ENCODE results near the gene C10orf71. TPM values are rescaled to one million over a fixed set of nuclear protein-coding genes. Genes with fewer than 3 reads are reported as not detected.

C10orf71 gene
- total and polyA plus RNA-seq, 12 donors: 0.08 to 0.10 TPM; not detected in 10

DNA sequence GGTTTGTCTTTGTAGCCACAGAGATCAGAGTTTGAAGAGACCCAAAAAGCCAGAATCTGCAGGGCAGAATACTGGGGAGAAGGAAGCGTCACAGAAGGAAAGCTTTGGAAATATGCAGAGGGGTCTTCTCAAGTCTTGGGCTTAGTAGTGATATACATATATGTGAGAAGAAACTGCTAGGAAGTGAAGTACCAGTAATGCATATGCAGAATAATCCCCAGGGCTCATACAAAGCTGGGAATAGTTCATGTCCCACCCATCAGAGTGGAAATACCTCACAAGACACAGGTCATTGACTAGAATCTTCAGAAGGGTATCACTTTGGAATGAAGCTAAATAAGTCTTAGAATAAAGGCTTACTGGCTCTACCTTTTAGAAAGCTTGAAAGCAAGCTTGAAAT, 39.6 kb downstream of the C10orf71 start:
- H3K27ac ChIP-seq: no peak overlapping the region
- H3K4me1 ChIP-seq (replicated peaks in 1 of 2): no peaks in the 10 kb centered on the region
- TF ChIP-seq POLR2A (IDR thresholded peaks at IDR 0.05): no peak
- TF ChIP-seq, protein P1, sequence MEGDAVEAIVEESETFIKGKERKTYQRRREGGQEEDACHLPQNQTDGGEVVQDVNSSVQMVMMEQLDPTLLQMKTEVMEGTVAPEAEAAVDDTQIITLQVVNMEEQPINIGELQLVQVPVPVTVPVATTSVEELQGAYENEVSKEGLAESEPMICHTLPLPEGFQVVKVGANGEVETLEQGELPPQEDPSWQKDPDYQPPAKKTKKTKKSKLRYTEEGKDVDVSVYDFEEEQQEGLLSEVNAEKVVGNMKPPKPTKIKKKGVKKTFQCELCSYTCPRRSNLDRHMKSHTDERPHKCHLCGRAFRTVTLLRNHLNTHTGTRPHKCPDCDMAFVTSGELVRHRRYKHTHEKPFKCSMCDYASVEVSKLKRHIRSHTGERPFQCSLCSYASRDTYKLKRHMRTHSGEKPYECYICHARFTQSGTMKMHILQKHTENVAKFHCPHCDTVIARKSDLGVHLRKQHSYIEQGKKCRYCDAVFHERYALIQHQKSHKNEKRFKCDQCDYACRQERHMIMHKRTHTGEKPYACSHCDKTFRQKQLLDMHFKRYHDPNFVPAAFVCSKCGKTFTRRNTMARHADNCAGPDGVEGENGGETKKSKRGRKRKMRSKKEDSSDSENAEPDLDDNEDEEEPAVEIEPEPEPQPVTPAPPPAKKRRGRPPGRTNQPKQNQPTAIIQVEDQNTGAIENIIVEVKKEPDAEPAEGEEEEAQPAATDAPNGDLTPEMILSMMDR (IDR thresholded peaks at IDR 0.05): no peak
- WGBS, 4 donors: 77 to 82% (median 80%) methylated on average over 1 of the region's 1 CpG
- intact Hi-C loops (cut with DNase I): no loop called here
- no peaks in the 10 kb centered on the region for H3K36me3 ChIP-seq (replicated peaks in 1 of 2)
- H3K9me3 ChIP-seq (replicated peaks in 1 of 3): no peaks in the 10 kb centered on the region
- no peak overlapping the region for H3K4me3 ChIP-seq
- H3K27me3 ChIP-seq: no peaks in the 10 kb centered on the region
- DNase-seq: no peak

DNA sequence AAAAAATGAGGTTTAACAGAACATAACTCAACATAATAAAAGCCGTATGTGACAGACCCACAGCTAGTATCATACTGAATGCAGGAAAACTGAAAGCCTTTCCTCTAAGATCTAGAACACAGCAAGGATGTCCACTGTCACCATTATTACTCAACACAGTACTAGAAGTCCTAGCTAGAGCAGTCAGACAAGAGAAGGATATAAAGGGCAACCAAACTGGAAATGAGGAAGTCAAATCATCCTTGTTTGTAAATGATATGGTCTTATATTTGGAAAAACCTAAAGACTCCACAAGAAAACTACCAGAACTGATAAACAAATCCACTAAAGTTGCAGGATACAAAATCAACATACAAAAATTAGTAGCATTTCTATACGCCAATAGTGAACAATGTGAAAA, 45.9 kb downstream of the C10orf71 start:
- WGBS, 4 donors: 58 to 75% (median 62%) methylated on average over 2 of the region's 2 CpGs
- H3K4me3 ChIP-seq: no peak overlapping the region
- TF ChIP-seq POLR2A (IDR thresholded peaks at IDR 0.05): no peak
- TF ChIP-seq, protein P1 (IDR thresholded peaks at IDR 0.05): no peak
- no peaks in the 10 kb centered on the region for H3K4me1 ChIP-seq (replicated peaks in 1 of 2)
- no peak for DNase-seq
- no peaks in the 10 kb centered on the region for H3K27me3 ChIP-seq
- H3K9me3 ChIP-seq (replicated peaks in 1 of 3): no peaks in the 10 kb centered on the region
- intact Hi-C loops (cut with DNase I): no loop called here
- H3K27ac ChIP-seq: no peak overlapping the region
- no peaks in the 10 kb centered on the region for H3K36me3 ChIP-seq (replicated peaks in 1 of 2)

DNA sequence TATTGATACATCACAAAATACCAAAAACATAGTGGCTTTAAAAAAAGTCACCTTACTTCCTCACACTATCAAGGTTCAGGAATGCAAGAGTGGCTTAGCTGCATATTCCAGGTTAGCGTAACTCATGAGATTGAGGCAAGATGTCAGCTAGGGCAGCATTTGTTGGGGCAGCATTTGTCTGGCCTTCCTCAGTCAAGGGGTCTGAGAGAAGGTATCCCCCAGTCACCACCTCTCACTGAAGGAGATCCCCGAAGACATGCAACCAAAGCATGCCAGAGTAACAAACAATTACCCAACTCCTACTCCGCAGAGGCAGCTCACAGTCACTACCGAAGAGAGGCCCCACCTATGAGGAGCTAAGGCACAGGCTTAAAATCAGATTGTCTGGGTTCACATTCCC, 48.4 kb downstream of the C10orf71 start:
- WGBS, 4 donors: 84 to 94% (median 89%) methylated on average over 3 to 4 of the region's 4 CpGs

DNA sequence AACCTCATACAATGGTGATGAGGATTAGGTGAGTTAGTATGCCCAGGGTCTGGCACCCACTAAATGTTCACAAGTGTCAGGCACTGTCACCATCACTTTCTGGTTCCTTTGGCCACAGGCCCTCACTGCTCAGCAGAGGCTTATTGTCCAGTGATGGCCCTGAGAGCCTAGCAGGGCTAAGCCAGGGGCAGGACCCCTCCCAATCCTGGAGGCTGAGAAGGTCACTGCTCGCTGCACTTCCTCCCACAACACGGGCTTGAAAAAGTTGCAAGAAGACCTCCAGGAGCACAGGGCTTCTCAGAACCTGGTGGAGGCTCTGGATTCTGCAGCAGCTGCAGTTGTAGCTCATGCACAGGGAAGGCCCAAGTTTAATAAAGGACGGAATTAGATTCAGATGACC, 48.9 kb downstream of the C10orf71 start:
- WGBS, 4 donors: 71 to 88% (median 76%) methylated on average over 3 of the region's 3 CpGs
- no peaks in the 10 kb centered on the region for H3K27me3 ChIP-seq
- H3K9me3 ChIP-seq (replicated peaks in 1 of 3): no peaks in the 10 kb centered on the region
- H3K36me3 ChIP-seq (replicated peaks in 1 of 2): no peaks in the 10 kb centered on the region
- H3K27ac ChIP-seq: no peak overlapping the region
- no peak overlapping the region for H3K4me3 ChIP-seq
- intact Hi-C loops (cut with DNase I): no loop called here
- no peak for TF ChIP-seq POLR2A (IDR thresholded peaks at IDR 0.05)
- TF ChIP-seq, protein P1 (IDR thresholded peaks at IDR 0.05): no peak
- DNase-seq: no peak
- H3K4me1 ChIP-seq (replicated peaks in 1 of 2): no peaks in the 10 kb centered on the region

More for the DNA sequence above, 48.4 kb downstream of the C10orf71 start:
- no peaks in the 10 kb centered on the region for H3K4me1 ChIP-seq (replicated peaks in 1 of 2)
- no peaks in the 10 kb centered on the region for H3K9me3 ChIP-seq (replicated peaks in 1 of 3)
- no peaks in the 10 kb centered on the region for H3K27me3 ChIP-seq
- H3K36me3 ChIP-seq (replicated peaks in 1 of 2): no peaks in the 10 kb centered on the region
- TF ChIP-seq, protein P1 (IDR thresholded peaks at IDR 0.05): no peak
- TF ChIP-seq POLR2A (IDR thresholded peaks at IDR 0.05): no peak
- no peak overlapping the region for H3K27ac ChIP-seq
- no peak for DNase-seq
- H3K4me3 ChIP-seq: no peak overlapping the region
- intact Hi-C loops (cut with DNase I): no loop called here
